ENCODE data around the gene SERINC2. TPM values are rescaled to one million over a fixed set of nuclear protein-coding genes. Genes with fewer than 3 reads are reported as not detected.

SERINC2 gene
- total and polyA plus RNA-seq, 9 of the 15 experiments (the other 6 are each of a cell fraction or from before 2014, with no cell fraction given), result 0.07 to 1.2 (median 0.70) TPM; not detected in 2

DNA sequence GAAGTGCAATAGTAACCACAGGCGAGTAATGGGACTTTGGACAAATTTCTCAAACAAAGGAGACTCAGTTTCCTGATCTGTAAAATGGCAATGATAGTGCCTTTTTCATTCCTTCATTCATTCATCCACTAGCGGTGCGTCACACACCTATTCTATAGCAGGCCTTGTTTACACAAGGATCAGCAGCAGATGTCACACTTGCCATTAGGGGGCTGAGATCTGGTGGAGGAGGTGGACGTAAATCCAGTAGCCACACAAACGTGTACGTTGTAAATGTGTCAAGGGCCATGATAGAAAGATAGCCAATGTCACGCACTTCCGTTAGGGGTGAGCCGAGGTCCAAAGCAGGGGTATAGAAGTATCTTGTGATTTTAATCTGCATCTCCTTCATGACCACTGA lies 34.2 kb downstream of the SERINC2 start (continued):
- TF ChIP-seq ELK3 (CRISPR knock-in tag; IDR thresholded peaks at IDR 0.05) (no peak), SNAPC5 (CRISPR knock-in tag; IDR thresholded peaks at IDR 0.05) (no peak), ATF2 (CRISPR knock-in tag; IDR thresholded peaks at IDR 0.05) (no peak), ZNF696 (CRISPR knock-in tag; conservative IDR thresholded peaks at IDR 0.05) (no peak), ZNF124 (CRISPR knock-in tag; IDR thresholded peaks at IDR 0.05) (no peak), TEAD2 (tag; IDR thresholded peaks at IDR 0.05) (no peak), SAP30 (IDR thresholded peaks at IDR 0.05; ENCODE audit: borderline replicate concordance, insufficient read depth, low read depth, low read length, poor library complexity, severe bottlenecking) (no peak), ZNF143 (CRISPR knock-in tag; IDR thresholded peaks at IDR 0.05) (no peak), CSDE1 (IDR thresholded peaks at IDR 0.05) (no peak), GATA2 (CRISPR knock-in tag; IDR thresholded peaks at IDR 0.05) (peak; percentile 38; the same call in 1 of the 2 replicates), BCOR (IDR thresholded peaks at IDR 0.05) (peak; percentile 35; the same call in 1 of the 2 replicates), PTBP1 (IDR thresholded peaks at IDR 0.05; ENCODE audit: low read depth, low read length) (no peak), C11orf30 (IDR thresholded peaks at IDR 0.05; ENCODE audit: low read depth) (no peak), TCF7 (IDR thresholded peaks at IDR 0.05; ENCODE audit: borderline replicate concordance) (no peak)
- TF ChIP-seq, protein P1, sequence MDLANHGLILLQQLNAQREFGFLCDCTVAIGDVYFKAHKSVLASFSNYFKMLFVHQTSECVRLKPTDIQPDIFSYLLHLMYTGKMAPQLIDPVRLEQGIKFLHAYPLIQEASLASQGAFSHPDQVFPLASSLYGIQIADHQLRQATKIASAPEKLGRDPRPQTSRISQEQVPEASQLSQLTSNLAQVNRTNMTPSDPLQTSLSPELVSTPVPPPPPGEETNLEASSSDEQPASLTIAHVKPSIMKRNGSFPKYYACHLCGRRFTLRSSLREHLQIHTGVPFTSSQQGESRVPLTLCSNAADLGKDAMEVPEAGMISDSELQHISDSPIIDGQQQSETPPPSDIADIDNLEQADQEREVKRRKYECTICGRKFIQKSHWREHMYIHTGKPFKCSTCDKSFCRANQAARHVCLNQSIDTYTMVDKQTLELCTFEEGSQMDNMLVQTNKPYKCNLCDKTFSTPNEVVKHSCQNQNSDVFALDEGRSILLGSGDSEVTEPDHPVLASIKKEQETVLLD (IDR thresholded peaks at IDR 0.05), result no peak
- TF ChIP-seq, protein P2, sequence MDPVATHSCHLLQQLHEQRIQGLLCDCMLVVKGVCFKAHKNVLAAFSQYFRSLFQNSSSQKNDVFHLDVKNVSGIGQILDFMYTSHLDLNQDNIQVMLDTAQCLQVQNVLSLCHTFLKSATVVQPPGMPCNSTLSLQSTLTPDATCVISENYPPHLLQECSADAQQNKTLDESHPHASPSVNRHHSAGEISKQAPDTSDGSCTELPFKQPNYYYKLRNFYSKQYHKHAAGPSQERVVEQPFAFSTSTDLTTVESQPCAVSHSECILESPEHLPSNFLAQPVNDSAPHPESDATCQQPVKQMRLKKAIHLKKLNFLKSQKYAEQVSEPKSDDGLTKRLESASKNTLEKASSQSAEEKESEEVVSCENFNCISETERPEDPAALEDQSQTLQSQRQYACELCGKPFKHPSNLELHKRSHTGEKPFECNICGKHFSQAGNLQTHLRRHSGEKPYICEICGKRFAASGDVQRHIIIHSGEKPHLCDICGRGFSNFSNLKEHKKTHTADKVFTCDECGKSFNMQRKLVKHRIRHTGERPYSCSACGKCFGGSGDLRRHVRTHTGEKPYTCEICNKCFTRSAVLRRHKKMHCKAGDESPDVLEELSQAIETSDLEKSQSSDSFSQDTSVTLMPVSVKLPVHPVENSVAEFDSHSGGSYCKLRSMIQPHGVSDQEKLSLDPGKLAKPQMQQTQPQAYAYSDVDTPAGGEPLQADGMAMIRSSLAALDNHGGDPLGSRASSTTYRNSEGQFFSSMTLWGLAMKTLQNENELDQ (CRISPR knock-in tag; IDR thresholded peaks at IDR 0.05; ENCODE audit: borderline replicate concordance), result no peak

Data from K562 (cell line).